H9 (cell line): Measurements from ENCODE around the gene SMARCA1. TPM values are rescaled to one million over a fixed set of nuclear protein-coding genes. Genes with fewer than 3 reads are reported as not detected.

Experiments used
- DNase-seq: peaks from one replicate; pipeline ENCODE4 v3.0.0-alpha.2; 2017
- H2AFZ ChIP-seq: one replicate; pipeline ENCODE4 v1.6.1; 2013; ENCODE audit warnings: mild to moderate bottlenecking, low read length, control low read depth, moderate library complexity
- H2AK5ac ChIP-seq: 2 replicates; pipeline ENCODE4 v1.6.1; 2013; ENCODE audit warnings: low read length, control low read depth, mixed read lengths; ENCODE audit not compliant: insufficient read length
- H2BK120ac ChIP-seq: one replicate; pipeline ENCODE4 v1.6.1; 2013; ENCODE audit warnings: low read depth, mild to moderate bottlenecking, low read length, control low read depth, inconsistent platforms; ENCODE audit not compliant: poor library complexity, severe bottlenecking
- H2BK12ac ChIP-seq: 2 replicates; pipeline ENCODE4 v1.6.1; 2013; ENCODE audit warnings: low read length, control low read depth, mixed read lengths, low read depth; ENCODE audit not compliant: insufficient read length
- H2BK15ac ChIP-seq: 2 replicates; pipeline ENCODE4 v1.6.1; 2013; ENCODE audit warnings: low read depth, low read length, control low read depth
- H2BK20ac ChIP-seq: one replicate; pipeline ENCODE4 v1.6.1; 2013; ENCODE audit warnings: low read depth, mild to moderate bottlenecking, low read length, control low read depth, inconsistent platforms; ENCODE audit not compliant: poor library complexity, severe bottlenecking
- H2BK5ac ChIP-seq: 2 replicates; pipeline ENCODE4 v1.6.1; 2013; ENCODE audit warnings: low read length, control low read depth, mixed read lengths; ENCODE audit not compliant: insufficient read length
- H3K14ac ChIP-seq: 2 replicates; pipeline ENCODE4 v1.6.1; 2013; ENCODE audit warnings: low read length, control low read depth; ENCODE audit not compliant: insufficient read depth
- H3K18ac ChIP-seq: 2 replicates; pipeline ENCODE4 v1.6.1; 2013; ENCODE audit warnings: low read depth, mild to moderate bottlenecking, mixed read lengths, low read length, control low read depth; ENCODE audit not compliant: insufficient read length
- H3K23ac ChIP-seq: 2 replicates; pipeline ENCODE4 v1.6.1; 2013; ENCODE audit warnings: low read length, control low read depth, mixed read lengths, low read depth; ENCODE audit not compliant: insufficient read length
- H3K23me2 ChIP-seq: 2 replicates; pipeline ENCODE4 v1.6.1; 2013; ENCODE audit warnings: low read depth, mild to moderate bottlenecking, mixed read lengths, low read length, control low read depth; ENCODE audit not compliant: insufficient read length, poor library complexity, severe bottlenecking
- H3K27ac ChIP-seq: 2 replicates; pipeline ENCODE4 v1.5.1; 2013; ENCODE audit warnings: low read length, control low read depth, mixed read lengths, low read depth; ENCODE audit not compliant: insufficient read length
- H3K27me3 ChIP-seq: 2 replicates; pipeline ENCODE4 v1.6.1; 2013; ENCODE audit warnings: low read length, control low read depth, inconsistent platforms; ENCODE audit not compliant: insufficient read depth
- H3K4ac ChIP-seq: 2 replicates; pipeline ENCODE4 v1.6.1; 2013; ENCODE audit warnings: low read depth, mild to moderate bottlenecking, control low read depth, inconsistent platforms, low read length, moderate library complexity
- H3K4me1 ChIP-seq: 2 replicates; pipeline ENCODE4 v1.6.1; 2013; ENCODE audit warnings: low read length, control low read depth, inconsistent platforms; ENCODE audit not compliant: insufficient read depth
- H3K4me2 ChIP-seq: 2 replicates; pipeline ENCODE4 v1.6.1; 2013; ENCODE audit warnings: low read length, control low read depth, mixed read lengths; ENCODE audit not compliant: insufficient read length, insufficient read depth
- H3K56ac ChIP-seq: 2 replicates; pipeline ENCODE4 v1.6.1; 2013; ENCODE audit warnings: low read depth, mild to moderate bottlenecking, mixed read lengths, low read length, control low read depth; ENCODE audit not compliant: insufficient read length
- H3K79me1 ChIP-seq: 2 replicates; pipeline ENCODE4 v1.6.1; 2013; ENCODE audit warnings: low read depth, mild to moderate bottlenecking, moderate library complexity, low read length, control low read depth, inconsistent platforms; ENCODE audit not compliant: insufficient read depth, poor library complexity, severe bottlenecking
- H3K79me2 ChIP-seq: 2 replicates; pipeline ENCODE4 v1.6.1; 2013; ENCODE audit warnings: low read length, control low read depth, inconsistent platforms; ENCODE audit not compliant: insufficient read depth
- H3K9ac ChIP-seq: 2 replicates; pipeline ENCODE4 v1.6.1; 2013; ENCODE audit warnings: low read length, control low read depth, mixed read lengths; ENCODE audit not compliant: insufficient read length; ENCODE audit errors: extremely low read depth
- H3K9me3 ChIP-seq: one replicate; pipeline ENCODE4 v1.6.1; 2013; ENCODE audit warnings: low read depth, low read length, inconsistent platforms; ENCODE audit not compliant: control insufficient read depth
- H3T11ph ChIP-seq: one replicate; pipeline ENCODE4 v1.6.1; 2013; ENCODE audit warnings: mild to moderate bottlenecking, low read length, control low read depth, inconsistent platforms
- H4K20me1 ChIP-seq: one replicate; pipeline ENCODE4 v1.6.1; 2013; ENCODE audit not compliant: control insufficient read depth, insufficient read length, insufficient read depth
- H4K5ac ChIP-seq: 2 replicates; pipeline ENCODE4 v1.6.1; 2013; ENCODE audit warnings: low read depth, mild to moderate bottlenecking, mixed read lengths, low read length, control low read depth; ENCODE audit not compliant: insufficient read length
- H4K8ac ChIP-seq: replicated peaks from 2 replicates; pipeline ENCODE4 v1.6.1; 2013; ENCODE audit warnings: low read length, control low read depth, mixed read lengths, low read depth; ENCODE audit not compliant: insufficient read length
- H4K91ac ChIP-seq: 2 replicates; pipeline ENCODE4 v1.6.1; 2013; ENCODE audit warnings: low read depth, mild to moderate bottlenecking, moderate library complexity, mixed read lengths, low read length, control low read depth; ENCODE audit not compliant: insufficient read length
- H3K27ac Mint-ChIP-seq, 3 experiments: 2 replicates in 2 of 3; 3 replicates in 1 of 3; pipeline ENCODE4 v1.8.0; 2020 to 2021; ENCODE audit warnings: mixed read lengths in 3 of 3, mild to moderate bottlenecking in 1 of 3, moderate library complexity in 1 of 3
- H3K27me3 Mint-ChIP-seq: 2 replicates; pipeline ENCODE4 v1.8.0; 2021; ENCODE audit warnings: low read depth, mild to moderate bottlenecking, moderate library complexity, mixed read lengths
- H3K36me3 Mint-ChIP-seq, 3 experiments: 2 replicates in 2 of 3; 3 replicates in 1 of 3; pipeline ENCODE4 v1.8.0; 2020 to 2021; ENCODE audit warnings: low read depth in 3 of 3, mixed read lengths in 3 of 3; ENCODE audit not compliant: insufficient read depth in 1 of 3
- H3K4me1 Mint-ChIP-seq, 2 experiments: 2 replicates each; pipeline ENCODE4 v1.8.0; 2020; ENCODE audit warnings: mixed read lengths in 2 of 2
- H3K4me3 Mint-ChIP-seq, 2 experiments: 2 replicates in 1 of 2; 3 replicates in 1 of 2; pipeline ENCODE4 v1.8.0; 2020 to 2021; ENCODE audit warnings: mild to moderate bottlenecking in 2 of 2, mixed read lengths in 2 of 2, moderate library complexity in 1 of 2
- H3K9me3 Mint-ChIP-seq, 2 experiments: 2 replicates in 1 of 2; 3 replicates in 1 of 2; pipeline ENCODE4 v1.8.0; 2020; ENCODE audit warnings: mild to moderate bottlenecking in 2 of 2, mixed read lengths in 2 of 2, moderate library complexity in 1 of 2
- CTCF ChIP-seq: fragments of 200-600 bp; sonication (generic); conservative IDR thresholded peaks from 3 replicates; pipeline ENCODE4 v1.8.0; 2021; ENCODE audit warnings: antibody characterized with exemption, mild to moderate bottlenecking
- WGBS: extraction: QIAGEN DNeasy Blood & Tissue Kit; methylation state at CpG from one replicate; pipeline ENCODE4 v1.1.7; 2013; ENCODE audit warnings: missing lambda C conversion rate, low lambda C conversion rate, mixed read lengths; ENCODE audit not compliant: insufficient read length; ENCODE audit errors: extremely low coverage; 5-methylcytosine and 5-hydroxymethylcytosine counted together
- total RNA-seq: library from RNA; stranded (reverse); gene quantifications from 2 replicates; pipeline ENCODE4 v1.2.1, GENCODE V29; 2021

Gene SMARCA1
- total RNA-seq, 1 experiment from 2014 or later = 105 TPM

- Histone ChIP-seq H2BK5ac (no peak overlapping the region), H3T11ph (no peak overlapping the region), H4K5ac (no peak overlapping the region), H3K14ac (no peak overlapping the region), H3K4me2 (no peak overlapping the region), H3K23ac (no peak overlapping the region), H2BK15ac (no peak overlapping the region), H3K4me1 (no peaks in the 10 kb centered on the region), H3K18ac (no peak overlapping the region), H2AFZ (no peak overlapping the region), H3K27ac (no peak overlapping the region), H3K79me1 (no peaks in the 10 kb centered on the region), H4K91ac (no peak overlapping the region), H3K9ac (no peak overlapping the region), H4K8ac (no peak overlapping the region), H2BK20ac (no peak overlapping the region), H3K56ac (no peak overlapping the region), H2AK5ac (no peak overlapping the region), H3K4ac (no peak overlapping the region), H3K23me2 (no peaks in the 10 kb centered on the region), H2BK120ac (no peak overlapping the region), H3K79me2 (no peaks in the 10 kb centered on the region), H3K9me3 (no peaks in the 10 kb centered on the region), H3K27me3 (no peaks in the 10 kb centered on the region), H4K20me1 (no peaks in the 10 kb centered on the region), H2BK12ac (no peak overlapping the region)
- no peaks in the 10 kb centered on the region for H3K9me3 Mint-ChIP-seq
- no peak for TF ChIP-seq CTCF
- H3K4me3 Mint-ChIP-seq = no peak overlapping the region
- H3K36me3 Mint-ChIP-seq = peaks cover 31 to 85% (median 76%) of the 10 kb centered on the region in 3 experiments; a peak in 6 of 7 replicates
- no peak for DNase-seq
- H3K4me1 Mint-ChIP-seq = no peaks in the 10 kb centered on the region
- no CpG with 5 or more reads among the region's 3 CpGs for WGBS
- H3K27ac Mint-ChIP-seq = no peak overlapping the region
- H3K27me3 Mint-ChIP-seq = no peaks in the 10 kb centered on the region
These were observed 26.0 kb downstream of the SMARCA1 start for GRCh38 chrX:129497146-129497843.
